GM23338 (cell line): Measurements from ENCODE around the gene KCNK3. TPM values are rescaled to one million over a fixed set of nuclear protein-coding genes. Genes with fewer than 3 reads are reported as not detected.

Experiments used
- ATAC-seq: fragments of 200-7000 bp; cut with Tn5 transposase; 3 replicates; pipeline ENCODE4 v1.9.1; 2020
- DNase-seq: peaks from one replicate; pipeline ENCODE4 v3.0.0-alpha.2; 2015; ENCODE audit warnings: low spot score
- H2AFZ ChIP-seq: fragments of 200-600 bp; sonication (generic); 2 replicates; pipeline ENCODE4 v1.8.0; 2016; ENCODE audit warnings: antibody characterized with exemption, mild to moderate bottlenecking, moderate library complexity
- H3F3A ChIP-seq: fragments of 200-600 bp; sonication (generic); replicated peaks from 2 replicates; pipeline ENCODE4 v1.8.0; 2017; ENCODE audit warnings: antibody characterized with exemption, mixed run types, low read depth
- H3K27ac ChIP-seq: fragments of 200-600 bp; sonication (generic); 2 replicates; pipeline ENCODE4 v1.6.1; 2016; ENCODE audit warnings: low read depth
- H3K27me3 ChIP-seq: fragments of 200-600 bp; sonication (generic); 2 replicates; pipeline ENCODE4 v1.8.0; 2016; ENCODE audit warnings: mild to moderate bottlenecking, mixed run types, moderate library complexity; ENCODE audit not compliant: insufficient read depth
- H3K36me3 ChIP-seq: fragments of 200-600 bp; sonication (generic); 2 replicates; pipeline ENCODE4 v1.8.0; 2016; ENCODE audit warnings: mild to moderate bottlenecking; ENCODE audit not compliant: insufficient read depth
- H3K4me1 ChIP-seq: fragments of 200-600 bp; sonication (generic); 2 replicates; pipeline ENCODE4 v1.8.0; 2016; ENCODE audit warnings: mild to moderate bottlenecking, moderate library complexity; ENCODE audit not compliant: insufficient read depth
- H3K4me2 ChIP-seq: fragments of 200-600 bp; sonication (generic); 2 replicates; pipeline ENCODE4 v1.7.1; 2017; ENCODE audit warnings: mixed run types
- H3K4me3 ChIP-seq: fragments of 200-600 bp; sonication (generic); 2 replicates; pipeline ENCODE4 v1.6.1; 2016; ENCODE audit warnings: mixed run types
- H3K79me2 ChIP-seq: fragments of 200-600 bp; sonication (generic); replicated peaks from 2 replicates; pipeline ENCODE4 v1.8.0; 2017; ENCODE audit warnings: mild to moderate bottlenecking; ENCODE audit not compliant: insufficient read depth
- H3K9me2 ChIP-seq: fragments of 200-600 bp; sonication (generic); 2 replicates; pipeline ENCODE4 v1.8.0; 2017; ENCODE audit not compliant: insufficient read depth
- H4K20me1 ChIP-seq: fragments of 200-600 bp; sonication (generic); replicated peaks from 2 replicates; pipeline ENCODE4 v1.8.0; 2017; ENCODE audit warnings: mild to moderate bottlenecking; ENCODE audit not compliant: insufficient read depth
- H3K27ac Mint-ChIP-seq: 2 replicates; pipeline ENCODE4 v1.8.0; 2020; ENCODE audit warnings: inconsistent platforms, mild to moderate bottlenecking, moderate library complexity, mixed read lengths
- H3K27me3 Mint-ChIP-seq: 3 replicates; pipeline ENCODE4 v1.8.0; 2022; ENCODE audit warnings: low read depth, mild to moderate bottlenecking, moderate library complexity, mixed read lengths, inconsistent platforms; ENCODE audit not compliant: insufficient read depth, poor library complexity
- H3K36me3 Mint-ChIP-seq: 3 replicates; pipeline ENCODE4 v1.8.0; 2021; ENCODE audit warnings: low read depth, mild to moderate bottlenecking, inconsistent platforms, moderate library complexity, mixed read lengths
- H3K4me1 Mint-ChIP-seq: 3 replicates; pipeline ENCODE4 v1.8.0; 2020; ENCODE audit warnings: mild to moderate bottlenecking, inconsistent platforms, mixed read lengths
- H3K4me3 Mint-ChIP-seq: 3 replicates; pipeline ENCODE4 v1.8.0; 2021; ENCODE audit warnings: moderate library complexity, mild to moderate bottlenecking, inconsistent platforms, mixed read lengths
- H3K9me3 Mint-ChIP-seq: 3 replicates; pipeline ENCODE4 v1.8.0; 2020; ENCODE audit warnings: moderate library complexity, mild to moderate bottlenecking, inconsistent platforms, mixed read lengths
- CREB1 ChIP-seq: fragments of 250-450 bp; sonication (Bioruptor Pico); IDR thresholded peaks from 2 replicates; pipeline ENCODE4 v1.5.0; 2020; ENCODE audit warnings: low read depth, mild to moderate bottlenecking, moderate library complexity
- EZH2 ChIP-seq: fragments of 200-600 bp; sonication (generic); IDR thresholded peaks from one replicate; pipeline ENCODE4 v1.8.0; 2017; ENCODE audit warnings: antibody characterized with exemption, mild to moderate bottlenecking, low read depth; ENCODE audit not compliant: unreplicated experiment
- EZH2phosphoT487 ChIP-seq: fragments of 200-600 bp; sonication (generic); IDR thresholded peaks from one replicate; pipeline ENCODE4 v1.8.1; 2018; ENCODE audit warnings: antibody characterized with exemption; ENCODE audit not compliant: unreplicated experiment
- POLR2AphosphoS5 ChIP-seq: IDR thresholded peaks from 2 replicates; pipeline ENCODE4 v1.6.1; 2016; ENCODE audit warnings: antibody characterized with exemption, low read depth
- STAT1 ChIP-seq: IDR thresholded peaks from one replicate; pipeline ENCODE4 v1.6.1; 2016; ENCODE audit warnings: antibody characterized with exemption; ENCODE audit not compliant: unreplicated experiment
- ZNF114 ChIP-seq: fragments of 250-450 bp; sonication (Bioruptor Pico); IDR thresholded peaks from 2 replicates; pipeline ENCODE4 v1.5.0; 2020; ENCODE audit warnings: mild to moderate bottlenecking, moderate library complexity
- ZNF331 ChIP-seq: fragments of 250-450 bp; sonication (Bioruptor Pico); IDR thresholded peaks from 2 replicates; pipeline ENCODE4 v1.5.0; 2020; ENCODE audit warnings: low read depth, mild to moderate bottlenecking, moderate library complexity
- polyA plus RNA-seq: library from polyadenylated mRNA; unstranded; fragments of >200 nt; fragmentation: Nextera tagmentation; extraction: Ambion mirVana; gene quantifications from 2 replicates; pipeline ENCODE4 v1.2.1, GENCODE V29; 2016
- total RNA-seq: library from RNA; depleted of rRNA; stranded (reverse); fragments of >200 nt; shearing (Covaris generic); gene quantifications from 2 replicates; pipeline ENCODE4 v1.2.3, GENCODE V29; 2014
- TF ChIP-seq, protein P1 (sequence below): fragments of 250-450 bp; sonication (Bioruptor Pico); IDR thresholded peaks from 2 replicates; pipeline ENCODE4 v1.5.0; 2020; ENCODE audit warnings: mild to moderate bottlenecking, moderate library complexity
- TF ChIP-seq, protein P2 (sequence below): IDR thresholded peaks from 2 replicates; pipeline ENCODE4 v1.6.1; 2016; ENCODE audit warnings: antibody characterized with exemption

Gene KCNK3
- total and polyA plus RNA-seq, 2 experiments from 2014 or later, result not detected

DNA sequence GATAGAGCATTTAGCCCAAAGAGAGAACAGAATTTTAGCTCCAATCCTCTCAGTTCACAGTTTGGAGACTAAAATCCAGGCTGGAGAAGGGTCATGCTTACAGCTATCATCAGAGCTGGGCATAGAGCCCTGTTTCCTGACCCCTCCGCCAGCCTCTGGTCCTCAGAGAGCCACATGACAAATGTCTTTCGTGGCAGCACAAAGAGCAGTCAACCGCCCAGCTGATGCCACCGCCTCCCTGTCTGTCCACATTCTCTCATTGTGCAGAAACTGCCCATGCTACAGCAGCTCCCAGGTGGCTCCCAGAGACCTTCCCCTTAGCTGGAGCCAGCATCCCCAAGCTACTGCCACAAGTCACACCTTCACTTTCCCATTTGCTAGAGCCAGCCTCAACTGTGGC, 7.6 kb downstream of the KCNK3 start:
- DNase-seq, result no peak
- Mint-ChIP-seq H3K4me3 (no peak overlapping the region), H3K36me3 (no peaks in the 10 kb centered on the region), H3K27me3 (peaks cover 16% of the 10 kb centered on the region), H3K4me1 (no peaks in the 10 kb centered on the region), H3K9me3 (no peaks in the 10 kb centered on the region), H3K27ac (no peak overlapping the region)
- Histone ChIP-seq H3K36me3 (no peaks in the 10 kb centered on the region), H2AFZ (no peak overlapping the region), H3K4me2 (no peak overlapping the region), H3K4me3 (no peak overlapping the region), H3K27ac (no peak overlapping the region), H3K4me1 (no peaks in the 10 kb centered on the region), H3F3A (no peaks in the 10 kb centered on the region), H3K79me2 (no peaks in the 10 kb centered on the region), H3K9me2 (no peaks in the 10 kb centered on the region), H3K27me3 (peaks cover 16% of the 10 kb centered on the region), H4K20me1 (no peaks in the 10 kb centered on the region)
- ATAC-seq, result no peak
- TF ChIP-seq STAT1 (no peak), ZNF331 (no peak), EZH2phosphoT487 (no peak), CREB1 (no peak), POLR2AphosphoS5 (no peak), EZH2 (no peak), ZNF114 (no peak)
- TF ChIP-seq, protein P1, sequence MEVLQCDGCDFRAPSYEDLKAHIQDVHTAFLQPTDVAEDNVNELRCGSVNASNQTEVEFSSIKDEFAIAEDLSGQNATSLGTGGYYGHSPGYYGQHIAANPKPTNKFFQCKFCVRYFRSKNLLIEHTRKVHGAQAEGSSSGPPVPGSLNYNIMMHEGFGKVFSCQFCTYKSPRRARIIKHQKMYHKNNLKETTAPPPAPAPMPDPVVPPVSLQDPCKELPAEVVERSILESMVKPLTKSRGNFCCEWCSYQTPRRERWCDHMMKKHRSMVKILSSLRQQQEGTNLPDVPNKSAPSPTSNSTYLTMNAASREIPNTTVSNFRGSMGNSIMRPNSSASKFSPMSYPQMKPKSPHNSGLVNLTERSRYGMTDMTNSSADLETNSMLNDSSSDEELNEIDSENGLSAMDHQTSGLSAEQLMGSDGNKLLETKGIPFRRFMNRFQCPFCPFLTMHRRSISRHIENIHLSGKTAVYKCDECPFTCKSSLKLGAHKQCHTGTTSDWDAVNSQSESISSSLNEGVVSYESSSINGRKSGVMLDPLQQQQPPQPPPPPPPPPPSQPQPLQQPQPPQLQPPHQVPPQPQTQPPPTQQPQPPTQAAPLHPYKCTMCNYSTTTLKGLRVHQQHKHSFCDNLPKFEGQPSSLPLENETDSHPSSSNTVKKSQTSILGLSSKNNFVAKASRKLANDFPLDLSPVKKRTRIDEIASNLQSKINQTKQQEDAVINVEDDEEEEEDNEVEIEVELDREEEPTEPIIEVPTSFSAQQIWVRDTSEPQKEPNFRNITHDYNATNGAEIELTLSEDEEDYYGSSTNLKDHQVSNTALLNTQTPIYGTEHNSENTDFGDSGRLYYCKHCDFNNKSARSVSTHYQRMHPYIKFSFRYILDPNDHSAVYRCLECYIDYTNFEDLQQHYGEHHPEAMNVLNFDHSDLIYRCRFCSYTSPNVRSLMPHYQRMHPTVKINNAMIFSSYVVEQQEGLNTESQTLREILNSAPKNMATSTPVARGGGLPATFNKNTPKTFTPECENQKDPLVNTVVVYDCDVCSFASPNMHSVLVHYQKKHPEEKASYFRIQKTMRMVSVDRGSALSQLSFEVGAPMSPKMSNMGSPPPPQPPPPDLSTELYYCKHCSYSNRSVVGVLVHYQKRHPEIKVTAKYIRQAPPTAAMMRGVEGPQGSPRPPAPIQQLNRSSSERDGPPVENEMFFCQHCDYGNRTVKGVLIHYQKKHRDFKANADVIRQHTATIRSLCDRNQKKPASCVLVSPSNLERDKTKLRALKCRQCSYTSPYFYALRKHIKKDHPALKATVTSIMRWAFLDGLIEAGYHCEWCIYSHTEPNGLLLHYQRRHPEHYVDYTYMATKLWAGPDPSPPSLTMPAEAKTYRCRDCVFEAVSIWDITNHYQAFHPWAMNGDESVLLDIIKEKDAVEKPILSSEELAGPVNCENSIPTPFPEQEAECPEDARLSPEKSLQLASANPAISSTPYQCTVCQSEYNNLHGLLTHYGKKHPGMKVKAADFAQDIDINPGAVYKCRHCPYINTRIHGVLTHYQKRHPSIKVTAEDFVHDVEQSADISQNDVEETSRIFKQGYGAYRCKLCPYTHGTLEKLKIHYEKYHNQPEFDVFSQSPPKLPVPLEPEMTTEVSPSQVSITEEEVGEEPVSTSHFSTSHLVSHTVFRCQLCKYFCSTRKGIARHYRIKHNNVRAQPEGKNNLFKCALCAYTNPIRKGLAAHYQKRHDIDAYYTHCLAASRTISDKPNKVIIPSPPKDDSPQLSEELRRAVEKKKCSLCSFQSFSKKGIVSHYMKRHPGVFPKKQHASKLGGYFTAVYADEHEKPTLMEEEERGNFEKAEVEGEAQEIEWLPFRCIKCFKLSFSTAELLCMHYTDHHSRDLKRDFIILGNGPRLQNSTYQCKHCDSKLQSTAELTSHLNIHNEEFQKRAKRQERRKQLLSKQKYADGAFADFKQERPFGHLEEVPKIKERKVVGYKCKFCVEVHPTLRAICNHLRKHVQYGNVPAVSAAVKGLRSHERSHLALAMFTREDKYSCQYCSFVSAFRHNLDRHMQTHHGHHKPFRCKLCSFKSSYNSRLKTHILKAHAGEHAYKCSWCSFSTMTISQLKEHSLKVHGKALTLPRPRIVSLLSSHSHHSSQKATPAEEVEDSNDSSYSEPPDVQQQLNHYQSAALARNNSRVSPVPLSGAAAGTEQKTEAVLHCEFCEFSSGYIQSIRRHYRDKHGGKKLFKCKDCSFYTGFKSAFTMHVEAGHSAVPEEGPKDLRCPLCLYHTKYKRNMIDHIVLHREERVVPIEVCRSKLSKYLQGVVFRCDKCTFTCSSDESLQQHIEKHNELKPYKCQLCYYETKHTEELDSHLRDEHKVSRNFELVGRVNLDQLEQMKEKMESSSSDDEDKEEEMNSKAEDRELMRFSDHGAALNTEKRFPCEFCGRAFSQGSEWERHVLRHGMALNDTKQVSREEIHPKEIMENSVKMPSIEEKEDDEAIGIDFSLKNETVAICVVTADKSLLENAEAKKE (CRISPR knock-in tag), result no peak
- TF ChIP-seq, protein P2, sequence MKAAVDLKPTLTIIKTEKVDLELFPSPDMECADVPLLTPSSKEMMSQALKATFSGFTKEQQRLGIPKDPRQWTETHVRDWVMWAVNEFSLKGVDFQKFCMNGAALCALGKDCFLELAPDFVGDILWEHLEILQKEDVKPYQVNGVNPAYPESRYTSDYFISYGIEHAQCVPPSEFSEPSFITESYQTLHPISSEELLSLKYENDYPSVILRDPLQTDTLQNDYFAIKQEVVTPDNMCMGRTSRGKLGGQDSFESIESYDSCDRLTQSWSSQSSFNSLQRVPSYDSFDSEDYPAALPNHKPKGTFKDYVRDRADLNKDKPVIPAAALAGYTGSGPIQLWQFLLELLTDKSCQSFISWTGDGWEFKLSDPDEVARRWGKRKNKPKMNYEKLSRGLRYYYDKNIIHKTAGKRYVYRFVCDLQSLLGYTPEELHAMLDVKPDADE, result no peak
